Measurements from ENCODE around the gene CD59. TPM values are rescaled to one million over a fixed set of nuclear protein-coding genes. Genes with fewer than 3 reads are reported as not detected.

CD59 gene
- polyA plus RNA-seq, 3 donors: 93.3 to 524 (median 148) TPM

- peak within 1 kb of the TSS; percentile 30 for H3K27ac ChIP-seq (ENCODE audit: low read depth, low read length)
- WGBS, 3 donors: 0 to 1% (median 0%) methylated on average over 44 to 72 of the region's 72 CpGs
Measured at GRCh38 chr11:33700502-33701271, 35.5 kb downstream of the CD59 start, which contains the start of gene C11orf91. Gene C11orf91, minus strand, starts transcription at chr11:33700826. Its CDS starts 86 bp downstream, at chr11:33700740.

- H3K27ac ChIP-seq (ENCODE audit: low read depth, low read length): no peak overlapping the region
- 25 to 57% (median 28%) methylated on average over 17 to 25 of the region's 25 CpGs for WGBS, 3 donors
Measured at GRCh38 chr11:33700063-33700501, 36.1 kb downstream of the CD59 start.

GRCh38 chr11:33699515-33700062, 36.6 kb downstream of the CD59 start:
- no peak overlapping the region for H3K27ac ChIP-seq (ENCODE audit: low read depth, low read length)
- WGBS, 3 donors: 50 to 71% (median 54%) methylated on average over 12 of the region's 12 CpGs

GRCh38 chr11:33698921-33699320, 37.3 kb downstream of the CD59 start:
- 60 to 91% (median 65%) methylated on average over 5 of the region's 5 CpGs for WGBS, 3 donors
- H3K27ac ChIP-seq (ENCODE audit: low read depth, low read length): no peak overlapping the region

- WGBS, 3 donors: 69 to 83% (median 73%) methylated on average over 3 of the region's 3 CpGs
- H3K27ac ChIP-seq (ENCODE audit: low read depth, low read length): no peak overlapping the region
Measured at GRCh38 chr11:33697997-33698396, 38.2 kb downstream of the CD59 start.

- H3K27ac ChIP-seq (ENCODE audit: low read depth, low read length): no peak overlapping the region
- WGBS, 3 donors: 69 to 83% (median 77%) methylated on average over 6 of the region's 6 CpGs
Measured at GRCh38 chr11:33696931-33697638, 39.1 kb downstream of the CD59 start.

- 31 to 74% (median 58%) methylated on average over 5 of the region's 5 CpGs for WGBS, 3 donors
- H3K27ac ChIP-seq (ENCODE audit: low read depth, low read length): no peak overlapping the region
Measured at GRCh38 chr11:33696411-33696810, 39.8 kb downstream of the CD59 start.

- 38 to 78% (median 66%) methylated on average over 4 of the region's 4 CpGs for WGBS, 3 donors
- no peak overlapping the region for H3K27ac ChIP-seq (ENCODE audit: low read depth, low read length)
Measured at GRCh38 chr11:33695051-33695566, 41.1 kb downstream of the CD59 start.

- 76 to 79% (median 77%) methylated on average over 4 of the region's 4 CpGs for WGBS, 3 donors
- no peak overlapping the region for H3K27ac ChIP-seq (ENCODE audit: low read depth, low read length)
Measured at GRCh38 chr11:33694346-33695050, 41.7 kb downstream of the CD59 start.

GRCh38 chr11:33692541-33692940, 43.7 kb downstream of the CD59 start:
- 42 to 73% (median 52%) methylated on average over 5 of the region's 5 CpGs for WGBS, 3 donors
- no peak overlapping the region for H3K27ac ChIP-seq (ENCODE audit: low read depth, low read length)

- H3K27ac ChIP-seq (ENCODE audit: low read depth, low read length): peak overlapping the region; percentile 44
- WGBS, 3 donors: 25 to 48% (median 35%) methylated on average over 9 of the region's 9 CpGs
Measured at GRCh38 chr11:33692013-33692504, 44.2 kb downstream of the CD59 start.

- H3K27ac ChIP-seq (ENCODE audit: low read depth, low read length): peak overlapping the region; percentile 92
- 44 to 66% (median 53%) methylated on average over 6 of the region's 6 CpGs for WGBS, 3 donors
Measured at GRCh38 chr11:33691066-33691864, 45.0 kb downstream of the CD59 start.

GRCh38 chr11:33690290-33691065, 45.7 kb downstream of the CD59 start:
- peak overlapping the region; percentile 92 for H3K27ac ChIP-seq (ENCODE audit: low read depth, low read length)
- WGBS, 3 donors: 29 to 49% (median 37%) methylated on average over 8 of the region's 8 CpGs

GRCh38 chr11:33689501-33689900, 46.7 kb downstream of the CD59 start:
- 83 to 93% (median 92%) methylated on average over 8 of the region's 8 CpGs for WGBS, 3 donors
- H3K27ac ChIP-seq (ENCODE audit: low read depth, low read length): no peak overlapping the region

GRCh38 chr11:33689085-33689484, 47.1 kb downstream of the CD59 start:
- 72 to 88% (median 74%) methylated on average over 4 of the region's 4 CpGs for WGBS, 3 donors
- H3K27ac ChIP-seq (ENCODE audit: low read depth, low read length): no peak overlapping the region

GRCh38 chr11:33687733-33688479, 48.3 kb downstream of the CD59 start:
- no peak overlapping the region for H3K27ac ChIP-seq (ENCODE audit: low read depth, low read length)
- 51 to 61% (median 55%) methylated on average over 2 of the region's 2 CpGs for WGBS, 3 donors

Measured in adipose tissue (tissue), 3 donors.